NCI-H510A (cell line): ENCODE data around the gene DLG2.
"Not testable (repeated sequence)": the region's sequence is repeated elsewhere in the genome, so short reads cannot be mapped to it uniquely, and the experiment has no call there.

Experiments used
- DNase-seq: peaks from one replicate; lab custom pipeline; 2025; lab: John Stamatoyannopoulos, UW

DLG2 gene

GRCh38 chr11:84372381-84372950 lies 1254.7 kb downstream of the DLG2 start:
- no peak for DNase-seq

GRCh38 chr11:84358034-84358433 lies 1269.1 kb downstream of the DLG2 start:
- DNase-seq = no peak

- DNase-seq = no peak
Measured at GRCh38 chr11:84355911-84356310, 1271.2 kb downstream of the DLG2 start.

DNA sequence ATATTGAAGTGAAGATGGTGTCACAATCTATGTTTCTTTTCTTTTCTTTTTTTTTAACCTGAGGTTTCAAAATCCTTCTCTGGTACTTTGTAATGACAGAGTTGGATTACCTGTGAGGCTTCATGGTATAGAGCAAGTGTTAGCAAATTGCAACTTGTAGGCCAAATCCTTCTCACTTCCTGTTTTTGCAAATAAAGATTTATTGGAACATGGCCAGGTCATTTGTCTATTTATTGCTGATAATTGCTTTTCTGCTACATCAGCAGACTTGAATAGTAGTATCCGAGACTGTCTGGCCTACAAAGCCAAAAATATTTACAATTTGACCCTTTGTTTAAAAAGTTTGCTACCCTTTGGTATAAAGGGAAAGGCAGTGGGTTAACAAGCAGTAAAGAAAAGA lies 1281.5 kb downstream of the DLG2 start:
- no peak for DNase-seq

DNA sequence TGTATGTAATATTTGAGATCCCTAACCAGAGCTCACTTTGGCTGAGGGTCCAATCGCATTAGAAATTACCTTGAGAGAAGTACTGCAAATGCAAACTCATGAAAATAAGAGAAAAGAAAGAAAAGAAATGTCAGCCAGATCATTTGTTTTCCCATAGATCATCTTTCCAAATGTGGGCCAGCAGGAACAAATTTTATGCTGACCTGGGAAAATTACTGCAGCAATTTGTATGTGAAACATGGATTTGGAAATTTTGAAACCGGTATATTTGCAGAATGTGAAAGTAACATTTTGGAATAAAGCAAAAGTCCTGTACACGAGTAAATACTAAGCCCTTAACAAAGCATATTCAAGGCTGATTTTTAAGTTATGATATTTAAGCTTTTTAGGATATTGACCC lies 1282.1 kb downstream of the DLG2 start:
- DNase-seq = no peak

GRCh38 chr11:84339796-84340195 lies 1287.3 kb downstream of the DLG2 start:
- DNase-seq = no peak

GRCh38 chr11:84333221-84333620 lies 1293.9 kb downstream of the DLG2 start:
- DNase-seq = no peak

DNA sequence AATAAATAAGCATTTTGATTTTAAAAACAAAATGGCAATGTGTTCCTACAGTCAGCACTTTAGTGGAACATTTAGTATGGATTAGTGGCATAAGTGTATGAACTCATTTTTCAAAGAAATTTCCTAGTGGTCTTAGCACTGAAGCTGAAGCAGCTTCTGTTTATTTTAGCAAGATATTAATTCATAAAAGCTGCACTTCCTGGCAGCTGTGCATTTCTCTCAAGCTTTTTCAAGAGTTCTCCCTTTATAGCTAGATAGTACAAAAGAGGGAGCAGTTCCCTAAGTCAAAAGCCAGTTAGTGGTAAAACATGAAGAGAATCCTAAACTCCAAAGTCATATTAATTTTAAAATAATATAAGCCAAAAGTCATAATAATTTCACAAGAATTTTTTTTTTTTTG lies 1304.9 kb downstream of the DLG2 start:
- DNase-seq = no peak

DNA sequence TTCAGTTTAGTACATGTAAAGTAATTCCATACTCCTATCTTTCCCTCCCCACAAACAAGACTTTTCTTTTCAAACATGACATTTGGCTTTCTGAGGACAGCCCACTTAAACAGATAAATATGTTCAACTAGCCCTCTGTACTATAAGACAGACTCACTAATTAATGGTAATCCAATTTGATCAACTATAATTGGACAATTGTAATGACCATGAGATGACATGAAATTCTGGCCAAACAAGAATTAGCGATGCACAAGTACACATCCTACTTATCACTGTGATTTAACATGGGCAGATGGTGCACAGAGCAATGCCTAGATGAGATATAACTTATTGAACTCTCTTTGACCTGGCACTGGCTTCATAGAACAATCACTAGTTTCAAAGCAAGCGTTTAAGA lies 1307.3 kb downstream of the DLG2 start:
- no peak for DNase-seq

DNA sequence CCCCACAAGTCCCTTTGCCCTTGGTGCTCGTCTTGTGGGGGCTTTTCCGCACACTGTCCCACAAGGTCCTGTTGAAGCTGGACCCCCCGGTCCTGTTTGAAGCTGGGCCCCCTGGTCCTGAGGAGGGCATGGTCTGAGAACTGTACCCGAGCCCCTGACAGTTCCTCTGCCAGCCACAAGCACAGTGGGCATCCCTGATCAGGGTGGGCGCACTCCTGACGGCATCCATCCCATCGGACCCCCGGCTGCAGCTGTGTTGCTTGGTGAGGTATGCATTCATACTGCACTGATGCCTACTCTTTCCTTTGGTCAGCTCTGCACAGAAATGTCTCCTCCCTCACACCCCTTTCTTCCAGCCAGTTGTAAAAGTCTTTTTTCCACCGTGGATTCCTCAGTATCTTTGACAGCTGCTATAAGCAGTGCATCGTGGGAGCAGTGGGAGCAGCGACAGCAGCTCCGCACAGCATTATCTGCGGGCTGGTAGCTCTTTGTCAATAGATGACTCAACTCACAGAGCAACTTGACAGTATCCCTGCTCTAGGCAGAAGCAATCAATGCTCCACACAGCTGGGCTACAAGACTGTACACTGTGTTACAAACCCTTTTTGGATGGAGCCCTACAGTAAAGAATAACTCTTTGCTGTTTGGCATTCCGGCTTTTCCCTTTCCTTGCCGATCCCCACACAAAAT lies 1310.1 kb downstream of the DLG2 start:
- DNase-seq = no peak

DNA sequence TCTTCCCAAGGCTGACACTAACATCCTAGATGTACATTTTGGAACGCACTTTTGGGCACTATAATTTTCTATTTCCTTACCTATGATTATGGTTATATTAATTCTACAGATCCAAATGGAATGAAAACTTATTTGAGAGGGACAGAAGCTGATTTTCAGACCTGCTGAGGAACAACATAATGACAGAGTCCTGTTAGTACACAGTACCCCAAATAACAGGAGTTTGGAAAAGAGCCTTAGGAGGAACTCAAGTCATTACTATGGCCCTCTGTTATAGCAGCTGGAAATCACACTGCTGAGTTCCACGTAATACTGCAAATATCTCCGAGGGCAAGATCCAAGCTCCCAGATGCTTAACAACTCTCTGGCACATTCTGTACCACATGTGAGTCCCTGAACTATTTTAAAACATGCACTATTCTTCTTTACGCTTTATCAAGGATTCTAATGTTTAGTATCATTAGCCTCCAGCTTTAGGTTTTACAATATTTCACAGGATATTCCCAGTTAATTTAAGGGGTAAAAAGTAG lies 1313.2 kb downstream of the DLG2 start:
- DNase-seq = no peak

DNA sequence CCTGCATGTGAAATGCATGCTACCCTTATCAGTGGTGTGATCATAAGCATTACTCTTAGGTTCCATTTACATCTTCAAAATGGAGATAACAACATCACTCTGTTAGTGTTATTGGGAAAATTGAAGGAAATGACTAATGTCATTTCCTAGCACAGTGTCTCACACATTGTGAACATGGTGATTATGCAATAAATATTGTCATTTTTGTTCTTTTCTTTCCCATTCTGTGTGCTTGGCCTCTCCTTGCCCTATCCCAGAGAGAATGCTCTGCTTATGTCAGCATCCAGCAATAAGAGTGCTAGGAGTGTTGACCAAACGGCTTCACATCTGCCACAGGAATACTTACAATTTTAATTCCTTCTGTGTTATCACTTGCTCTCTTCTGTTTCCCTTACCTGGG lies 1316.9 kb downstream of the DLG2 start:
- no peak for DNase-seq

DNA sequence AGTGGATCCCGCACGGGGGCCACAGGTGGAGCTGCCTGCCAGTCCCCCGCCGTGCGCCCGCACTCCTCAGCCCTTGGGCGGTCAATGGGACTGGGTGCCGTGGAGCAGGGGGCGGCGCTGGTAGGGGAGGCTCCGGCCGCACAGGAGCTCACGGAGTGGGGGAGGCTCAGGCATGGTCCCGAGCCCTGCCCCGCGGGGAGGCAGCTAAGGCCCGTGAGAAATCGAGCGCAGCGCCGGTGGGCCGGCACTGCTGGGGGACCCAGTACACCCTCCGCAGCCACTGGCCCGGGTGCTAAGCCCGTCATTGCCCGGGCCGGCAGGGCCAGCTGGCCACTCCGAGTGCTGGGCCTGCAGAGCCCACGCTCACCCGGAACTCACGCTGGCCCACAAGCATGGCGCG lies 1318.7 kb downstream of the DLG2 start:
- not testable (repeated sequence) for DNase-seq

DNA sequence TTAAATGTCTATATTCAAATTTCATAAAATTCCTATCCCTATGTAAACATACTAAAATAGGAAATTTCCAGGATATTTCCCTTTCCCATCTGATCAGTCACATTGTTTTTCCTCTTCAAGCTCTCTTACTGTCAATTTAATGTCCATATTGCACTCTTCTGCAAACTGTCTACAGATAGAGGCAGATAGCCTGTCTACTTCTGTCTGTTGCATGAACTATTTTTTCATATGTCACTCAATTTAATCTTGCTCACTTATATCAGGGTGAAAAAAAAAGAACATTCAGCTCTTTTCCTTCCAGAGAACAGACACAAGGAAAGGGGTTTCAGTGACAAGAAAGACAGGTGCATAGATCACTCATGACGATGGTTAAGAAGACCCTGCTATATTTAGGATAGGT lies 1327.1 kb downstream of the DLG2 start:
- no peak for DNase-seq

DNA sequence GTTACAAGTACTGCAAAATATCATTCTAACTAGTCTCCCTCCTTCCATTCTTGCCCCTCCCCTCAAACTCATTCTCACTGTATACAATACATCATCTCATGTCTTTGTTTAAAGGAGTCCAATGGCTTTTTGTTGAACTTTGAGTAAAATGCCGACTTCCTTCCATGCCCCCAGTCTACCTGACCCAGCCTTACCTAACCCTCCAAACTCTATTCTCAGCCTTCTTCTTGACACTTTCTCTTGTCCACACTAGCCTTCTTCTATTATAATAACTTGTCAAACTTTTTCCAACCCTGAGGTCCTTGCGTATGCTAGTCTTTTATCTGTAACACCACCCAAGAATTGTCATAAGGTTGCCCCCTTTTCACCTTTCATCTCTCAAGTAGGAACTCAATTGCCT lies 1329.6 kb downstream of the DLG2 start:
- DNase-seq = no peak

GRCh38 chr11:84295815-84296214 lies 1331.3 kb downstream of the DLG2 start:
- DNase-seq = no peak

DNA sequence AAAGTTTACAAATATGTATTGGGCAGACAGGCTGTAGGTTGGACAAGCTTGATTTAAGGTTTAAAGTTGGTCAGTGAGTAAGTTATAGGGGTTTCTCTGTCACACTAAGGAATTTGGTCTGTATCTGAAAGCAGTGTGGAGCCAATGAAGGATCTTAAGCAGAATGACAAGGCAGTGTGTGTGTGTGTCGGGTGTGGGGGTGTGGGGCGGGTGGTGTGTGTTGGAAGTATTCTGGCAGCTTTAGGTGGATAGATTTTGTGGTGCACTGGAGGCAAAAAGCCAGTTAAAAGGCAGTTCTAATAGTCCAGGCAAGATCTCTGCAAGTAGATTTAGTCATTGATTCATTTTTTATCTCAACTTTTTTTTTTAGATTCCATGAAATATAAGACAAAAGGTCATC lies 1334.2 kb downstream of the DLG2 start:
- DNase-seq = no peak

DNA sequence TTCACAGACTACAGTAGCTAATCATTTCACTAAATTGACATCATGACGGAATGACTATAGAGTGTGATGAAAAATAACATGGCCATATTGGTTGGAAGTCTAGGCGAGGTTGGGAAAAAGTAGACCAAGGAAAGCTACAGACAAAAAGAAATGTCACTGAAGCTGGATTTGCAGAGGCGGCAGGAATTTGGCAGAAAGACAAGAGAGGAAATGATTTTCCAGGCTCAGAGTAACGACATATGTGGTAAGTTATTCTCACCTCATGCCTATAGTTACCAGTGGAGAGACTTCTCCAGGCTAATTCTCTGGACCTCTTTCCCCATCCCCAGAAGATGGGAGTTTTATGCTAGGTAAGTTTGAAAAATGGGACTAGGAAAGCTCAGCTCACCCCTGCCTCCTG lies 1335.1 kb downstream of the DLG2 start:
- no peak for DNase-seq

GRCh38 chr11:84290647-84291046 lies 1336.5 kb downstream of the DLG2 start:
- DNase-seq = no peak

DNA sequence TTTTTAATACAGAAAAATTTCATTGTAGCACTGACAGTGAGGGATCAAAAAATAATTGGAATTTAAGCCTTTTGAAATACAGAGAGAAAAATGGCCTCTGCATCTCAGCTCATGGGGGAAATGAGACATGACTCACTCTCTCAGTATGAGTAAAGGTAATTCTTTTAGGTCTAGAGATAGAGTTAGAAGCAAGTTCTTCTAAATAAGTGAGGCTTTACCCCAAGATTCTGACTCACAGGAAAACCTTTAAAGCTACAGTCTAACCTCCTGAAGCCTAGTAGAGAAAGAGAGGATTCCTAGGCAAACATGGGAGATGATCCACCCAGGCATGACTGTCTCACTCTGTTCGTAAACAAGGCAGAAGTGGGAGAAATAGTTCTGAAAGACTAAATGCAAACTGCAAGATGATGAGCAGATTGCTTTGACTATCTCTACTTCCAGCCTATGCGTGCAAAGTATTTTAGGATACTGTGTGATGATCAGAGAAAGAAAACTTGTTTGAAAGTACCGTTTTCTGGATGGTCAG lies 1337.7 kb downstream of the DLG2 start:
- no peak for DNase-seq

DNA sequence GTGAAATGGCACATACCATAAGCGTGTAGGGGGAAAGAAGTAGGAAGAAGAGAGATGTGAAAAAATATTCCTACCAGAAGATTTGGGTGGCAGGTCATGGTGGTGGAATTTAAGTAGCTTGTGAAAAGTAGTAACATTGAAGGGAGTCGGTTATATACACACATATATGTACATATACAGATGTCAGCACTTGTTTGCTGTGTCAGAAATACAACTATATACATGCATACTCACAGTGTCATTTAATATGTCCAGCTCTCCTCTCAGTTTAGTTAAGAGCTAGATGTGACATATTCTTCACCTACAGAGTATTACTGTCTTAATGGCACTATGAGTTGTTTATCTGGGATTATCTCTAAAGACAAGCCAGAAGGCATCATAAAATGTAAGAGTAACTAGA lies 1353.6 kb downstream of the DLG2 start:
- DNase-seq = no peak

- DNase-seq = no peak
Measured at GRCh38 chr11:84270466-84270865, 1356.7 kb downstream of the DLG2 start.

DNA sequence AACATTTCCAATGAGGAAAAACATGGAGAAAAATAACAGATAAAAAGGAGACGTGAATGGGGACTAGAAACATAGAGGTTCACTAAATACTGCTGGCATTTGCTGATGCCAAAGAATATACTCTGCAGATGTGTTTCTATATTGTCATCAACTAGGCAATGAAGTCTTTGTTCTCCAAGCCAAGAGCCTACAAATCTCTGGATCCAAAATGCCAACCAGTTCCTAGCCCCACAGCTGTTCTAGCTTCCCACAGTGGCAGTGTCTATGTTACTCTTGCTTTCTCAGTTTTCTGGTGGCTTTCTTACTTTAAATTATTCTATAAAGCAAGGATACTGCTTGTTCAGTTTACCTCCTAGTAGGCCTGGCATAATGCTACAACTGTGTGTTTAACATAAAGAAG lies 1363.1 kb downstream of the DLG2 start:
- no peak for DNase-seq

DNA sequence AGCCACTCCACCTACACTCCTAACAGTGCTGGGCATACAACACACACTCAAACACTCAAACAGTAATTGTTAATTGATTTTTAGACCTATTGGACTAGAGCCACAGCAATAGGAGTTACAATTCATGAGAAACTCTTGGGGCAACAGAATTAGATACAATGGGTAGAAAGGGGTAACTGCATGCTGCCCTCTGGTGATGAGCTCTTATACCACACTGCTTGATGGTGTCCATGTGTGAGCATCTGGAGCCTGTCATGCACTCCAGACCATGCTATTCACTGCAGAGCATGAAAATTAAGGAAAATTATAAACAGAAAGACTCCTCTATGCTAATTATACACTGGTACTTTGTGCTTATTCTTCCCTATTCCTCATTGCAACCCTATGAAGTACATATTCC lies 1365.4 kb downstream of the DLG2 start:
- DNase-seq = no peak
